ENCODE measurements around the gene GLIS2. TPM values are rescaled to one million over a fixed set of nuclear protein-coding genes. Genes with fewer than 3 reads are reported as not detected.

The GLIS2 gene
- total RNA-seq, 1 experiment from 2014 or later, result 13.1 TPM

DNA sequence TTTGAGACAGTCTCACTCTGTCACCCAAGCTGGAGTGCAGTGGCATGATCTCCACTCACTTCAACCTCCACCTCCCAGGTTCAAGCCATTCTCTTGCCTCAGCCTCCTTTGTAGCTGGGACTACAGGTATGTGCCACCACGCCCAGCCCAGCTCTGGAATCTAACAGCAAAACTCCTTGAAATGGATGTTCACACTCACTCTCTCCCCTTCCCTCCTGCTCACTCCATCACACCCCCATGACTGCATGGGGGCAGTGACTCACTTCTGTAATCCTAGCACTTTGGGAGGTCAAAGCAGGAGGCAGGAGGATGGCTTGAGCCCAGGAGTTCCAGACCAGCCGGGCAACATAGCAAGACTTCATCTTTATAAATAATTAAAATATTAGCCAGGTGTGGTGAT lies 31.9 kb upstream of the GLIS2 start:
- H3K36me3 Mint-ChIP-seq (ENCODE audit: insufficient read depth, unreplicated experiment), result no peaks in the 10 kb centered on the region
- H3K4me1 Mint-ChIP-seq (ENCODE audit: low read depth, unreplicated experiment), result peaks cover 14% of the 10 kb centered on the region
- H3K36me3 ChIP-seq (ENCODE audit: control insufficient read depth, insufficient read depth, low read length), result no peaks in the 10 kb centered on the region
- H3K4me3 Mint-ChIP-seq (ENCODE audit: unreplicated experiment), result no peak overlapping the region
- CTCF ChIA-PET, result interaction anchor here (1.2 kb wide), 1 partner anchor 49 kb away, joined by 3 read pairs; no protein-coding TSS in a partner anchor
- no peak overlapping the region for H3K4me3 ChIP-seq (ENCODE audit: low read depth, low read length)
- peaks cover 9% of the 10 kb centered on the region; the same call in 1 of the 2 replicates for H3K9me3 ChIP-seq
- no peak for DNase-seq
- intact Hi-C loops (cut with micrococcal nuclease; ENCODE audit: unreplicated experiment), result no loop called here
- H3K9me3 Mint-ChIP-seq (ENCODE audit: unreplicated experiment), result no peaks in the 10 kb centered on the region
- H3K4me1 ChIP-seq, result no peaks in the 10 kb centered on the region; the same call in 1 of the 2 replicates
- POLR2A ChIA-PET, result interaction anchor here (0.6 to 1.0 kb wide), 2 partner anchors 11 to 24 kb away, joined by 3 to 4 read pairs; partner anchors contain the start of gene TFAP4
- BruUV-seq (replicated peaks), result no TSS peak
- no peaks in the 10 kb centered on the region for H3K27me3 Mint-ChIP-seq (ENCODE audit: insufficient read depth, unreplicated experiment)
- H3K27me3 ChIP-seq (replicated peaks; ENCODE audit: control insufficient read depth, insufficient read depth, low read length), result no peaks in the 10 kb centered on the region
- TF ChIP-seq CTCF (IDR thresholded peaks at IDR 0.05; ENCODE audit: insufficient read depth in 1 of 2, low read depth in 1 of 2, low read length in 1 of 2, severe bottlenecking in 1 of 2, unreplicated experiment in 1 of 2), result no peak
- no peak overlapping the region for H3K27ac Mint-ChIP-seq (ENCODE audit: unreplicated experiment)

DNA sequence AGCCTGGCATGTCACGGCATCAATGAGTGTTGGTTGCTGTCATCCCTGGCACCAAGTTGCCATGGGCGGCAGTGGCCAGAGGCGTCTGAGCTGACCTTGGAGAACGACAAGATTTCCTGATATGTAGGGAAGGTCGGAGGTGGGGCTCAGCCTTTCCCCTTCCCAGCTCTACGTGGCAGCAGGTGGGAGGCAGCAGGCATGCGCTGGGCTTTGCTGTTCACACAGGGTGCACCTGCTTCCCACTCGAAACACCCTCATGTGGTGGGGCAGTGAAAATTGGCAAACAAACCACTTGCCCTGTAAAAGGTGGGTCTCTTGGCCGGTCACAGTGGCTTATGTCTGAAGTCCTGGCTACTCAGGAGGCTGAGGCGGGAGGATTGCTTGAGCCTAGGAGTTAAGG lies 30.7 kb upstream of the GLIS2 start:
- no peak overlapping the region for H3K4me3 Mint-ChIP-seq (ENCODE audit: unreplicated experiment)

DNA sequence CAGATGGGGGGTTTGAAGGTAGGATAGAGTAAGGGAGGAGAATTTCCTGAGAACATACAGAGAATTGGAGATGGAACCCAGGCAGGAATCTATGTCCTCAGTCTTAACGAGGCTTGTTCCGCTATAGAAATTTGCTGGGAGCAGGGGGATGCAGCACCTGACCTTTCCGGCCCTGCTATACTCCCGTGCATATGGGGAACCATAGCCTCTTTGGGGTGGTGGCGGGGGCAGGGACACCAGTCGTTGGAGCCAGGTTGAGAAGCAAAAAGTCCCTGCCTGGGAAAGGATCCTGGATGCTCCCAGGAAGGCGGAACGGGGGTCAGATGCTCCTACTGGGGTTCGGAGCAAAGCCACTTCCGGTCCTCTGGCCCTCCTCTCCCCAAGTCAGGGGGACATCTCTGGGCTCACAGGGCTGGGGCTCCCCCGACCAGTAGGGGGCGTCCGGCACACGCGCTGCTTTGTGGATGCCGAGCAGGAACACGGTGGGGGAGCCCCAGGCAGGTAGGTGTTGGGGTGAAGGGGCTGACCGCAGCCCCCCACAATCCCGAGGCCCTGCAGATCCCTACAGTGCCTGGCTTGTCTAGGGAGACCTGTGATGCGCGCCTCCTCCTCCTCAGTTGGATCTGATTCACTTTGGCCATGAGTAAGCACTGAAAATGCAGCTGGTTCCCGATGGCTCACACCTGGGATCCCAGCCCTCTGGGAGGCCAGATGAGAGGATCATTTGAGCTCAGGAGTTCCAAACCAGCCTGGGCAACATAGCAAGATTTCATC lies 27.5 kb upstream of the GLIS2 start:
- ChIA-PET POLR2A (no interaction called here), CTCF (interaction anchor here (0.7 to 1.1 kb wide), 3 partner anchors 21 to 42 kb away, joined by 3 to 6 read pairs (median 3); no protein-coding TSS in a partner anchor)
- Mint-ChIP-seq H3K27me3 (ENCODE audit: insufficient read depth, unreplicated experiment) (no peaks in the 10 kb centered on the region), H3K36me3 (ENCODE audit: insufficient read depth, unreplicated experiment) (peaks cover 5% of the 10 kb centered on the region), H3K27ac (ENCODE audit: unreplicated experiment) (peak overlapping the region; percentile 36), H3K4me1 (ENCODE audit: low read depth, unreplicated experiment) (peaks cover 24% of the 10 kb centered on the region), H3K4me3 (ENCODE audit: unreplicated experiment) (no peak overlapping the region), H3K9me3 (ENCODE audit: unreplicated experiment) (no peaks in the 10 kb centered on the region)
- Histone ChIP-seq H3K4me1 (peaks cover 4% of the 10 kb centered on the region), H3K4me3 (ENCODE audit: low read depth, low read length) (no peak overlapping the region), H3K27me3 (replicated peaks; ENCODE audit: control insufficient read depth, insufficient read depth, low read length) (no peaks in the 10 kb centered on the region), H3K9me3 (no peaks in the 10 kb centered on the region), H3K36me3 (ENCODE audit: control insufficient read depth, insufficient read depth, low read length) (no peaks in the 10 kb centered on the region)
- DNase-seq, result peak; percentile 60 to 68
- TF ChIP-seq CTCF (IDR thresholded peaks at IDR 0.05; ENCODE audit: insufficient read depth in 1 of 2, low read depth in 1 of 2, low read length in 1 of 2, severe bottlenecking in 1 of 2, unreplicated experiment in 1 of 2), result peak; percentile 67 to 73
- BruUV-seq (replicated peaks), result no TSS peak
- intact Hi-C loops (cut with micrococcal nuclease; ENCODE audit: unreplicated experiment), result no loop called here

More for the DNA sequence above, 30.7 kb upstream of the GLIS2 start:
- Mint-ChIP-seq H3K4me1 (ENCODE audit: low read depth, unreplicated experiment) (peaks cover 14% of the 10 kb centered on the region), H3K36me3 (ENCODE audit: insufficient read depth, unreplicated experiment) (peaks cover 4% of the 10 kb centered on the region), H3K27ac (ENCODE audit: unreplicated experiment) (no peak overlapping the region), H3K9me3 (ENCODE audit: unreplicated experiment) (no peaks in the 10 kb centered on the region), H3K27me3 (ENCODE audit: insufficient read depth, unreplicated experiment) (no peaks in the 10 kb centered on the region)
- CTCF ChIA-PET, result interaction anchor here (0.5 to 0.6 kb wide), 2 partner anchors 12 to 66 kb away, joined by 3 read pairs; partner anchors contain the start of gene PAM16
- no peak for DNase-seq
- Histone ChIP-seq H3K4me1 (peaks cover under 1% of the 10 kb centered on the region), H3K9me3 (peaks cover 9% of the 10 kb centered on the region; the same call in 1 of the 2 replicates), H3K36me3 (ENCODE audit: control insufficient read depth, insufficient read depth, low read length) (no peaks in the 10 kb centered on the region), H3K4me3 (ENCODE audit: low read depth, low read length) (no peak overlapping the region), H3K27me3 (replicated peaks; ENCODE audit: control insufficient read depth, insufficient read depth, low read length) (no peaks in the 10 kb centered on the region)
- POLR2A ChIA-PET, result no interaction called here
- intact Hi-C loops (cut with micrococcal nuclease; ENCODE audit: unreplicated experiment), result no loop called here
- BruUV-seq (replicated peaks), result no TSS peak
- no peak for TF ChIP-seq CTCF (IDR thresholded peaks at IDR 0.05; ENCODE audit: insufficient read depth in 1 of 2, low read depth in 1 of 2, low read length in 1 of 2, severe bottlenecking in 1 of 2, unreplicated experiment in 1 of 2)

Measured in Caco-2 (cell line).